HG02798 (cell line): ENCODE results near the gene CSTB.

ENCODE experiments used
- ATAC-seq: cut with Tn5 transposase; IDR thresholded peaks from one replicate; pipeline ENCODE4 v1.9.1; 2021; ENCODE audit warnings: mild to moderate bottlenecking; ENCODE audit not compliant: unreplicated experiment, poor library complexity

The CSTB gene

DNA sequence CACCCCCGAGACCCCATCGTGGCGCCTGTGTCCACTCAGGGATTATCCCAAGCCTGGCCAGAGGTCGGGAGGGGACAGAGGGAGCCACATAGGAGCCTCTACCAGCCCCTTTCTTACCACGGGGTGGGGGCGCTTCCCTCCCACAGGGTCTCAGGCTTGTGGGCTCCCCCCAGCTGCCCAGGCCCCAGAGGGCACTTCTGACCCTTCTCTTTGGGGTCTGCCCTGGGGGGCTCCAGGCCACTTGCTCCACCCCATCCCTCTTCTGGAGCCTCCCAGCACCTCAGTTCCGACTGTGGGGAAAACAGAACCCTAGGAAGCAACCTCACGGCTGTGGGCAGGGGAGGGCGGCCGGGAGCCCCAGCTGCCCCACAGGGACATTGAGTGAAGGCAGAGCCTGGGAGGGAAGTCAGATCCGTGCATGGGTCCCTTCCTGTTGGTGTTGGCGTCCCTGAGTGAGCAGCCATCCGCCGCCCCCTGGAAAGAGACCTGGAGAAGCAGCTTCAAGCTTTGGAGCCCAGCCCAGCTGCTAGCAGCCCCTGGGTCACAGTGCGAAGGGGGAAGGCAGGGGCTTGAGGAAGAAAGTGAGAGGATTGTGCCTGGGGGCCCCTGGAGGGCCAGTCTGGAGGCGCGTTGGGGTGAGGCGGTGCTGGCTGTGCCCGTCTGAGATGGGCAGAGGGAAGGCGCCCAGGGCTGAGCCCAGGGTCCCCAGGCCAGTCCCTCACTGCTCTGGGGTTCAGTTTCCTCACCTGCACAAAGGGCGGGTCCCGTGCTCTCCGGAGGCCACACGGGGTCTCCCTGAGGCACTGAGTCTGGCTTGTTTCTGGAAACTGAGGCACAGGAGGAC, 35.4 kb upstream of the CSTB start:
- ATAC-seq = no peak

GRCh38 chr21:43810505-43811261, 34.6 kb upstream of the CSTB start:
- ATAC-seq = peak; percentile 74

DNA sequence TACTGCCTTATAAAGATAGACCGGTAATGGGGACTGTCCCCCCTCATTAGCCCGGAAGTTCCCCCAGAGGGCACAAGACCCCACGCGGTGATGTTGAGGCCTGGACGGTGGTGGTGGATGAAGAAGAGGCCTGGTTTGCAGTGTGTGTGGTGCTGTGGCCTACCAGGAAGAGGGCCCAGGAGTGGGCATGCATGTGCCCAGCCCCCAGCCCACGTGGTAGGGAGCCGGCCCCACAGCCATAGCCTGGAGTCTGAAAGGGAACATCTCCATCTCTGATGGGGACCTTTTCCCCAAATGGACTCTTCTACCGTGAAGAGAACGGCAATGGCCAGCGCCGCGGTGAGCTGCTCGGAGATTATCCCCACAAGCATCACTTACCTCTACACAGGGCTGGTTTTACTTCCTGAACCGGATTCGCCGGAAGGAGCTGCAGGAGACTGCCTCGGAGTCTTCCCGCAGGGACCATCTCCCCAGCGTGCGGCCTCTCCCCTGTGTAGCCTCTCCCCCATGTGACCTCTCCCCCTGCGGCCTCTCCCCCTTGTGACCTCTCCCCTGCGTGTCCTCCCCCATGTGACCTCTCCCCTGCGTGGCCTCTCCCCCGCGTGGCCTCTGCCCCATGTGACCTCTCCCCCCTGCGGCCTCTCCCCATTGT, 33.9 kb upstream of the CSTB start:
- ATAC-seq = no peak

GRCh38 chr21:43809346-43809799, 33.3 kb upstream of the CSTB start:
- no peak for ATAC-seq

DNA sequence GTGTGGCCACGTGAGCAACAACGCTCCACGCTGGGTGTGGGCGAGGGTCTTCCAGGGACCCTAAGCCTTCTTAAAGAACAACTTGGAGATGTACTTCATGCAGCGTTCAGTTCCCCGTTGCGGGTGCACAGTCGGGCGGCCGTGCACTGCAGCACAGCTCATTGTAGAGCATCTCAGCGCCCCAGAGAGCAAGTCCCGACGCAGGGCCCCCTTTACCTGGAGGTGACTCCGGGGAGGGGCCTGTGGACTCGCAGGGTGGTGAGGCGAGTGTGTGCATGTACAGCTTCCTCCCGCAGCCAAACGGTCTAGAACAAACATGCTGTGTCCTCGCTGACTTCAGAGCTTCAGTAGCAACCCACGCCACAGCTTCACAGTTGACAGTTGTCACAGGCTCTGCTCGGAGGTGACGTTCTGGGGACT, 32.7 kb upstream of the CSTB start:
- no peak for ATAC-seq

- no peak for ATAC-seq
These were observed 32.3 kb upstream of the CSTB start for GRCh38 chr21:43808367-43808766.

GRCh38 chr21:43806017-43806710, 30.1 kb upstream of the CSTB start:
- ATAC-seq = no peak

GRCh38 chr21:43805275-43805800, 29.2 kb upstream of the CSTB start:
- ATAC-seq = peak; percentile 90

GRCh38 chr21:43803558-43804300, 27.6 kb upstream of the CSTB start:
- no peak for ATAC-seq

DNA sequence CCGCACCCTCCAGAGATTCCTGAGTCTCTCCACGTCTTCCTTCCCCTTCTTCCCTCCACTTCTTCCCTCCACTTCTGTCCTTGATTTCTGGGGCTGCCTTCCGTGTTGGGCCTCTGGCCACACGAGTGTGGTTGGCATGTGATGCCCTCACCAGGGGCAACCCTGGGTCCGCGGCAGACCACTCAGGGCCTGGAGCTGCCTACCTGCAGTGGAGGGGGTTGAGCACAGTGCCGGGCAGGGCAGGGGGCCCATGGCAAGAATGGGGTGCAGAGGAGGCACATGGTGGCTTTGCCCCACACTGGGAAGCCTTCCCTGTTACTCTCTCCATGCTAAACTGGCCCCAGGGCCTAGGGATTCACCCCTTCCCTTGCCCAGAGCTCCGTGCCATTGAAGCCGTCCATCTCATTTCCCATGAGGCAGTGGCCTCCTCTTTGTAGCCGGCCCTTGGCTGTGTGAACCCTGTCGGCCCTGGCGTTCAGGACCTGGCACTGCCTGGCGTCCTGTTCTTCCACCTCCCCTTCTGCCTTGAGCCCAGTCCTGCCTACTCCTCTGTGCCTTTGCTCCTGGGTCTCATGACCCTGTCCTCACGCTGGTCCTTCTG, 26.7 kb upstream of the CSTB start:
- ATAC-seq = no peak

DNA sequence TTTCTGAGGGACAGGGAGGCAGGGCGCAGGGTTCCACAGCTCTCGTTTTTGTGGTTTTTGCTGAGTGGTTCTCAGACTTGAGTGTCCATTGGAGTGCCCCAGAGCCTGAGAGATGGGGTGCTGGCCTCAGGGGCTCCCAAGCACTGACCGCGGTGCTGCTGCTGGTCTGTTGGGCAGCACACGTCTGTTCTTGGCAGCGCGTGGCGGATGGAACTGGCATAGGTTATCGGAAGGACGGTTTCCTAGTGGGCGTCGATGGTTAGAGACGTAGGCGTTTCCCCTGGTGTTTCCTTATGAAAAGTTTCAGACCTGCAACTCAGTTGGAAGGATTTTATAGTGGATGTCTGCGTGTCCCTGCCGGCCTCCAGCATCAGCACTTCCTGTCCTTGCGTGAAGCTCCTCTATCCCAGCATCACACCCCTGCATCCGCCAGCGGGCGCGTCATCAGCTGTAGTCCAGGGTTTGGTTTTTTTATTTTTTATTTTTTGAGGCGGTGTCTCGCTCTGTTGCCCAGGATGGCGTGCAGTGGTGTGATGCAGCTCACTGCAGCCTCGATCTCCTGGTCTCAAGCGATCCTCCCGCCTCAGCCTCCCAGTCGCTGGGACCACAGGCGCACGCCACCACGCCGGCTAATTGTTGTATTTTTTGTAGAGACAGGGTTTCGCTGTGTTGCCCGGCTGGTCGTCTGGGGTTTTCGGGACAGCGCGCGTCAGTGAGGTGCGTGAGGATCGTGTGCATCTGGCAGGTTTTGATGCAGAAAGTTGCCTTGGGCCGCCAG, 25.1 kb upstream of the CSTB start:
- ATAC-seq = no peak

DNA sequence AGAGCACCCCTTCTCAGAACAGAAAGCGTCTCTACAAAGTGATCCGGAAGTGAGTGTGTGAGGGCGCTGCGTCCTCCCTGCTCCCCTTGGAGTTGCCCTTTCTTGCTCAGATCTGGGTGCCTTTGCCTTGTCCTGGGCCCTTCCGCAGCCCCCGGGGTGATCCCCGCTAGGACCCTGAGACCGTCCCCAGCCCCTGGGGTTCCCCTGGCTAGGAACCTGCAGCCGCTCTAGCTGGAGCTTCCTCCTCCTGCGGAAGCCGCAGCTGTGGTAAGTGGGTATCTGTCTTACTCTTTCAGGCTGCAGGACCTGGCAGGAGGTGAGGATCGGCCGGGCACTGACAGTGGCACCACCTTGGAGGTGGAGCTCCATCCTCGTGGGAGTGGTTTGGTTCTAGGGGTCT, 24.5 kb upstream of the CSTB start:
- no peak for ATAC-seq

DNA sequence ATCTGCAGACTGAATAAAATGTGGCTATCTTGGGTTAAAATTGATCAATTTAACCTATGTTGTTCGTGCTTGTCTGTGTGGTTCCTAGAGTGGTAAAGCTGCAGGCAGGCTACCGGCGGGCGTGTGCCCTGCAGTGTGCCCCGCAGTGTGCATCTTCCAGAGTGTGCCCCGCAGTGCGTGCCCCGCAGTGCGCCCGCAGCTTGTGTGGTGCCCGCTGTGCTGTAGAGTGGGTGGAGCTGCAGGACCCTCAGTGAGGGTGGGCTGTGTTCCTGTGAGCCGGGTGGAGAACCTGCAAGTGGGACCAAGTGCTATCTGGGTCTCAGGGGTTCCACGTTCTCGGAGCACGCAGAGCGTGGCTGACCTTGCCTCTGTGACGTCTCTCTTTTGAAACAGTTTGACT, 24.0 kb upstream of the CSTB start:
- no peak for ATAC-seq

DNA sequence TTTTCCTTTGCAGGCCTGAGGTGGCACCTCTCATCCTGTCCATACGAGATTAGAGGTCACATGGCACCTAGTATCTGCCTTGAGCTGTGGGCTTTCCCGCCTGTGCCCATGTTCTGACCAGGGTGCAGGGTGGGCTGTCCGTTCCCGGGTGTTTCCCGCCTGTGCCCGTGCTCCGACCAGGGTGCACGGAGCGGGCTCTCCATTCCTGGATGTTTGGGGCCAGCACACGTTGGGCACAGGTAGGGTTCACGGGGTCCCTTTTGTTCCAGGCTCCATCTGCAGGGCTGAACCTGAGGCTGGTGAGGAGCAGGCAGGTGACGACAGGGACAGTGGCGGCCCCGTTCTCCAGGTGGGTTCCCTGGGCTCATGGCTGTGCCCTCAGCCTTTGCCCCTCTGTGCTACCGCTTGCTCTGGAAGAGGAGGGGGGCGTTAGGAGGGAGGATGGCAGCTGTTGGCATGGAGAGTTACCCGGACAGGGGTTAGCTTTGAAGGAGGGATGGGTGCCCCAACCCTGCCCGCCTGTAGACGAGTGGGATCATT, 23.3 kb upstream of the CSTB start:
- no peak for ATAC-seq

DNA sequence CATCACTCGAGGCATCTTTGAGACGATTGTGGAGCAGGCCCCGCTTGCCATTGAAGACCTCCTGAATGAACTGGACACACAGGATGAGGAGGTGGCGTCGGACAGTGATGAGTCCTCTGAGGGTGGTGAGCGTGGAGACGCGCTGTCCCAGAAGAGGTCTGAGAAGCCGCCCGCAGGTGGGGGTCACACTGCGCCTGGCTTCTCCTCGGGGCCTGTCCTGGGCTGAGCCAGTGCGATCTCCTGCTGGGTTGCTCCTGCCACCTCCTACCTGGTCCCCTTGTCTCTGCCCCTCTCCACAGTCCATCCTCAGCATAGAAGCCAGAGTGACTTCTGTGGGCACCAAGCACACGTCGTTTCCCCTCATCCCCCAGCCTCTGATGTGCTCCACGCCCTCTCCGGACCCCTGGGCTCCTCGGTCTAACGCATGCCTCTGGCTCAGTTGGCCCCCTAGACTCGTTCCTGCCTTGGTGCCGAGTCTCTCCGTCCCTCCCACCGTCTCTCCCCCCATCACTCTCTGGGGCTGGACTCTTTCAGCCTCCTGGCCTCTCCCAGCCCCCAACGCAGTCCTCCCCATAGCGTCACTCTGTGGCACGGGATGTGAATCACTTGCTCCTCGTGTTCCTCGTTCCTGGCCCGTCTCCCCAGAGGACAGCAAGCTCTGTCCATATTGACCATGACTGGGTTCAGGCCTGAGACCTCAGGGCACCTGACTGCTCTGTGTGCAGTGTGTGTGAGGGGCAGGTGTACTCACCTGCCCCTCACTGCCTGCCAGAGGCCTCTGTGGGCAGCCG, 22.0 kb upstream of the CSTB start:
- no peak for ATAC-seq

DNA sequence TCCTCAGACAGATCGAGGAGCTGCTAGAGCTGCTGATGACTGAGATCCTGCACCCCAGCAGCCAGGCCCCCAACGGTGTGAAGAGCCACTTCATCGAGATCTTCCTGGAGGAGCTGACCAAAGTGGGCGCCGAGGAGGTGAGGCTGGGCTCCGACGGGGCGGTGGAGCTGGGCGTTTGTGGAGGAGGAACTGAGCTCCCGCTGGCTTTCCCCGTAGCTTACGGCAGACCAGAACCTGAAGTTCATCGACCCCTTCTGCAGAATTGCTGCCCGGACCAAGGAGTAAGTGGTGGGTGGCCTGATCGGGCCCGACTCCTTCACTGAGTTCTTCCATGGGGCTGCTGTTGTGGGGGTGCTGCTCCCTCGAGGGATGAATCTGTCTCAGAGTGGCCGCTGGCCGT, 21.3 kb upstream of the CSTB start:
- no peak for ATAC-seq

- no peak for ATAC-seq
These were observed 18.7 kb upstream of the CSTB start for GRCh38 chr21:43794857-43795256.
